H1 (cell line): ENCODE results near the gene DHRS9. TPM values are rescaled to one million over a fixed set of nuclear protein-coding genes. Genes with fewer than 3 reads are reported as not detected.

Experiments
- KDM4A ChIP-seq: IDR thresholded peaks from one replicate; pipeline ENCODE4 v1.7.1; 2012; ENCODE audit warnings: low read depth, mild to moderate bottlenecking, moderate library complexity, low read length, inconsistent platforms; ENCODE audit not compliant: severe bottlenecking
- polyA plus RNA-seq, 7 experiments: library from polyadenylated mRNA; depleted of rRNA in 3 of 7; stranded (reverse) in 5 of 7; unstranded in 2 of 7; fragments of >200 nt in 5 of 7; fragments of 200-250 nt in 2 of 7; gene quantifications; 1 replicate in 5 of 7; 2 replicates in 1 of 7; 4 replicates in 1 of 7; pipeline versions ENCODE4 v1.2.1 to v1.2.3, GENCODE V29; 2011 to 2013; ENCODE audit warnings: missing spikeins in 2 of 7, mixed read lengths in 2 of 7
- total RNA-seq: library from RNA; stranded (reverse); fragmentation: NEBNext Ultra II Directional; extraction: Animal tissue kit (Norgen Biotek cat#: 25700); gene quantifications from 2 replicates; pipeline ENCODE4 v1.2.1, GENCODE V29; 2021

Gene DHRS9
- total and polyA plus RNA-seq, 2 of the 8 experiments (the other 6 are each of a cell fraction or from before 2014, with no cell fraction given) = not detected

GRCh38 chr2:169137924-169138323, 68.6 kb downstream of the DHRS9 start (continued):
- no peak for TF ChIP-seq KDM4A
